Stimulated activated CD8-positive, alpha-beta memory T cell treated with anti-CD3 and anti-CD28 coated beads, Interleukin-15, amount 100 ng/mL, for 1 hour (primary cell): ENCODE measurements around the gene ZDHHC17.

Experiments
- DNase-seq: peaks from one replicate; pipeline ENCODE4 v3.0.0-alpha.2; 2020; ENCODE audit warnings: low read depth

The ZDHHC17 gene

GRCh38 chr12:76878099-76878898 lies 114.4 kb downstream of the ZDHHC17 start:
- no peak for DNase-seq

- DNase-seq = no peak
Observed at GRCh38 chr12:76878899-76879709, 115.2 kb downstream of the ZDHHC17 start, which contains the start of gene CSRP2. Gene CSRP2 (minus strand): TSS chr12:76879019. CDS start chr12:76866260, 12,759 bp downstream.

- DNase-seq = no peak
Observed at GRCh38 chr12:76879710-76880518, 116.0 kb downstream of the ZDHHC17 start.

- DNase-seq = no peak
Observed at GRCh38 chr12:76880519-76881023, 116.7 kb downstream of the ZDHHC17 start.

GRCh38 chr12:76881142-76881541 lies 117.2 kb downstream of the ZDHHC17 start:
- DNase-seq = no peak

- DNase-seq = no peak
Observed at GRCh38 chr12:76882367-76882766, 118.5 kb downstream of the ZDHHC17 start.

- DNase-seq = no peak
Observed at GRCh38 chr12:76883151-76883550, 119.2 kb downstream of the ZDHHC17 start.

GRCh38 chr12:76883811-76884210 lies 119.9 kb downstream of the ZDHHC17 start:
- DNase-seq = no peak

- DNase-seq = no peak
Observed at GRCh38 chr12:76888775-76889174, 124.9 kb downstream of the ZDHHC17 start.

GRCh38 chr12:76890151-76891143 lies 126.5 kb downstream of the ZDHHC17 start:
- DNase-seq = no peak

- DNase-seq = no peak
Observed at GRCh38 chr12:76891609-76892008, 127.7 kb downstream of the ZDHHC17 start.

GRCh38 chr12:76895796-76896195 lies 131.9 kb downstream of the ZDHHC17 start:
- no peak for DNase-seq

GRCh38 chr12:76896274-76896673 lies 132.4 kb downstream of the ZDHHC17 start:
- no peak for DNase-seq

GRCh38 chr12:76898442-76898841 lies 134.5 kb downstream of the ZDHHC17 start:
- no peak for DNase-seq

GRCh38 chr12:76899522-76899921 lies 135.6 kb downstream of the ZDHHC17 start:
- DNase-seq = no peak

GRCh38 chr12:76901628-76902380 lies 137.9 kb downstream of the ZDHHC17 start:
- DNase-seq = no peak
